HAP-1 (cell line): ENCODE measurements around the gene CAMTA1.

ENCODE experiments used
- DNase-seq, 2 experiments: peaks; one replicate each; pipeline ENCODE4 v3.0.0-alpha.2; 2016 to 2020; ENCODE audit warnings: low spot score in 2 of 2
- H3K27me3 ChIP-seq: fragments of 250-450 bp; sonication (Bioruptor Pico); 2 replicates; pipeline ENCODE4 v1.5.1; 2020; ENCODE audit warnings: low read depth, mild to moderate bottlenecking, moderate library complexity
- H3K36me3 ChIP-seq: fragments of 250-450 bp; sonication (Bioruptor Pico); replicated peaks from 2 replicates; pipeline ENCODE4 v1.5.1; 2020; ENCODE audit warnings: mild to moderate bottlenecking
- H3K4me1 ChIP-seq: fragments of 250-450 bp; sonication (Bioruptor Pico); 2 replicates; pipeline ENCODE4 v1.5.1; 2020; ENCODE audit warnings: mild to moderate bottlenecking
- H3K4me3 ChIP-seq: fragments of 250-450 bp; sonication (Bioruptor Pico); 2 replicates; pipeline ENCODE4 v1.5.1; 2020; ENCODE audit warnings: mild to moderate bottlenecking, moderate library complexity
- H3K9me3 ChIP-seq: fragments of 250-450 bp; sonication (Bioruptor Pico); 2 replicates; pipeline ENCODE4 v1.5.1; 2020; ENCODE audit warnings: mild to moderate bottlenecking, moderate library complexity
- in situ Hi-C: fragments of 300-500 bp; cut with MboI; formaldehyde crosslinking; loops from 3 replicates; pipeline ENCODE4 v1.14.3; 2020; ENCODE audit warnings: low sequenced_read_pairs, inconsistent platforms, mixed read lengths

The CAMTA1 gene

DNA sequence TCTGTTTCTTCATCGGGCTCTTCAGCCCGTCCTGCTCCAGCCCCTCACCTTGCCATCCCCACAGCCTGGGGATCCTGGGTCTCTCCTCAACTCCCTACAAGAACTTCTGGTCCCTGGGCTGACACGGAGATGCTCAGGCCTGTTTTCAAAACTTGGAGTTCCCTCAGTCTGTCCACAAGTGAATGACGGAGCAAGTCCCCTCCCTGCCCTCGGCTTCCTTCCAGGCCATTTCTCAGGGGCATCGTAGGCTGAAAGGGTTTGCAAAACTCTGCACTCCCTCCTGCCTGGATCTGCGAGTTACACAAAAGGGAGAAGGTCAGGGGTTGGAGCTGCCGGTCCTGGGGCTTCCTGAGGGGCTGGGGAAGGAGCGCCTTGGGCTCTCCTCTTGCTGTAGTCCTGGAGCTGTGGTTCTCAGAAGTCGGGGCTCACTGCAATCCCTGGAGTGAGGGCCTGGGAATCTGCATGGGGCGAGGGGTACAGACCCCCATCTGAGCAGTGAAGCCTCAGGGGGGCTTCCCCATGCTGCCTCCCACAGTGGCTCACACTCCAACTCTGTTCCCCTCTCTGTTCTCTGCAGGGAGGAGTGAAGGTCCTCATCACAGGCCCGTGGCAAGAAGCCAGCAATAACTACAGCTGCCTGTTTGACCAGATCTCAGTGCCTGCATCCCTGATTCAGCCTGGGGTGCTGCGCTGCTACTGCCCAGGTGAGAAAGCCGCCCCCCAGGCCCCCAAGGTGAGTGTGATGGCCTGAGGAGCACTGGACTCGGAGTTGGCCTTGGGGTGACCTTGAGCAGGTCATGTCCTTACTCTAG lies 885.3 kb downstream of the CAMTA1 start:
- no peaks in the 10 kb centered on the region for H3K9me3 ChIP-seq
- no peaks in the 10 kb centered on the region for H3K36me3 ChIP-seq
- H3K4me3 ChIP-seq: no peak overlapping the region
- H3K27me3 ChIP-seq: 0 out of 2 replicates have a peak, but pooled peaks cover 5% of the 10 kb centered on the region
- no peak for DNase-seq
- H3K4me1 ChIP-seq: no peaks in the 10 kb centered on the region; the same call in none of the 2 replicates
- in situ Hi-C loops: loop anchor here (5.0 to 25.0 kb wide), 3 partner anchors 82 to 642 kb away; partner anchors contain the start of gene SLC45A1

- in situ Hi-C loops: loop anchor here (5.0 to 25.0 kb wide), 3 partner anchors 81 to 641 kb away; partner anchors contain the start of gene SLC45A1
- Histone ChIP-seq H3K9me3 (no peaks in the 10 kb centered on the region), H3K4me1 (no peaks in the 10 kb centered on the region; the same call in none of the 2 replicates), H3K27me3 (0 out of 2 replicates have a peak, but pooled peaks cover 7% of the 10 kb centered on the region), H3K36me3 (no peaks in the 10 kb centered on the region), H3K4me3 (no peak overlapping the region)
- no peak for DNase-seq
Observed at GRCh38 chr1:7671146-7671465, 885.9 kb downstream of the CAMTA1 start.

GRCh38 chr1:7671676-7672075 lies 886.4 kb downstream of the CAMTA1 start:
- Histone ChIP-seq H3K27me3 (0 out of 2 replicates have a peak, but pooled peaks cover 7% of the 10 kb centered on the region), H3K4me1 (no peaks in the 10 kb centered on the region; the same call in none of the 2 replicates), H3K4me3 (no peak overlapping the region), H3K36me3 (no peaks in the 10 kb centered on the region), H3K9me3 (no peaks in the 10 kb centered on the region)
- no peak for DNase-seq
- in situ Hi-C loops: loop anchor here (5.0 to 25.0 kb wide), 3 partner anchors 81 to 641 kb away; partner anchors contain the start of gene SLC45A1

- no peak for DNase-seq
- Histone ChIP-seq H3K9me3 (no peaks in the 10 kb centered on the region), H3K27me3 (0 out of 2 replicates have a peak, but pooled peaks cover 7% of the 10 kb centered on the region), H3K4me3 (no peak overlapping the region), H3K36me3 (no peaks in the 10 kb centered on the region), H3K4me1 (no peaks in the 10 kb centered on the region; the same call in 1 of the 2 replicates)
- in situ Hi-C loops: loop anchor here (5.0 to 25.0 kb wide), 3 partner anchors 79 to 639 kb away; partner anchors contain the start of gene SLC45A1
Observed at GRCh38 chr1:7672864-7673263, 887.6 kb downstream of the CAMTA1 start.

DNA sequence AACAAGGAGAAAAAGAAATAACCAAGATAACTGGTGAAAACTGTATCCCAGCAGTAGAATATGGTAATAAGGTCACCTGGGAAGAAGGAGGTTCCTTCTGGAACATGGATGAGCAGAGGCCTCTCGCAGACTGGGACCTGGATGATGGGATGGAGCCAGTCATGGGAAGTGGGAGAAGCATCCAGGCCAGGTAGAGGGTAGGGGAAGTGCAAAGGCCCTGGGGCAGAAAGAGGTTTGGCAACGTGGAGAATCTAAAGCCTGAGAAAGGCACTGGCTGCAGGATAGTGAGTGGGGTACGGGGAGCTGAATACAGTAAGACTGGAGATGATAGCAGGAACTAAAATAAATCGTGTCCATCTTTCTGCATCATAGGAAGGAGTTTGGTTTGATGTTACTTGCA lies 889.7 kb downstream of the CAMTA1 start:
- in situ Hi-C loops: loop anchor here (5.0 to 25.0 kb wide), 3 partner anchors 77 to 637 kb away; partner anchors contain the start of gene SLC45A1
- H3K27me3 ChIP-seq: 0 out of 2 replicates have a peak, but pooled peaks cover 7% of the 10 kb centered on the region
- H3K4me1 ChIP-seq: no peaks in the 10 kb centered on the region; the same call in 1 of the 2 replicates
- H3K4me3 ChIP-seq: no peak overlapping the region
- no peaks in the 10 kb centered on the region for H3K36me3 ChIP-seq
- DNase-seq: no peak
- no peaks in the 10 kb centered on the region for H3K9me3 ChIP-seq

- H3K9me3 ChIP-seq: no peaks in the 10 kb centered on the region
- no peaks in the 10 kb centered on the region; the same call in 1 of the 2 replicates for H3K4me1 ChIP-seq
- in situ Hi-C loops: no loop called here
- H3K4me3 ChIP-seq: no peak overlapping the region
- DNase-seq: no peak
- no peaks in the 10 kb centered on the region for H3K36me3 ChIP-seq
- H3K27me3 ChIP-seq: 0 out of 2 replicates have a peak, but pooled peaks cover 7% of the 10 kb centered on the region
Observed at GRCh38 chr1:7675431-7676273, 890.4 kb downstream of the CAMTA1 start.

DNA sequence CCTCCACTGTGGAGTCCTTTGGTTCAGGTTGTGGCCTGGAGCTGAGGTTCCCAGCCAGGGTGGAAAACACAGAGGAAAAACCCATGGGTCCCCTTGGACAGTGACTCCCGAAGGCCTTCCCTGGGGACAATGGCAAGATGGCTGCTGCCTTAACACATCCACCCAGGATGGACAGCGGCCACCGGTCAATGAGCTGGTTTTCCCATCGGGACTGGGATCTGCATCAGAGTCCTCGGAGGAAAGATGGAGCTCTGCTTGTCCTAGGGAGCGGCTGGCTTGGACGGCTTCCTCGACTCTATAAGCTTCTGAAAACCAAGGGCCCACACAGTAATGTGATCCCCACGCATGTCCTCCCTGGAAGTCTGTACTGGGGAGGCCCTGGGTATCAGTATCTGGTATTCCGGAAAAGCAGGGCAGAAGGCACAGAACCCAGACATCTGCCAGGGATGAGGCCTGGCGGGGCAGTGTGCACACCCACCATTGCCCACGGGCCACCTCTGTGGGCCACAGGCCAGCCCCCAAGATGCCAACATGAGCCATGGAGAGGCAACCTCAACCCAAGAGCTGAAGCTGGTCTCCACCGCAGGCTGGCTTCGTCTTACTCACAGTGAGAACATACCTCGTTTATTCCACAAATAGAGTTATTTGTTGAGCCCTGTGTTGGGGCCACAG lies 891.2 kb downstream of the CAMTA1 start:
- no peaks in the 10 kb centered on the region; the same call in 1 of the 2 replicates for H3K4me1 ChIP-seq
- no peaks in the 10 kb centered on the region for H3K9me3 ChIP-seq
- no peak overlapping the region for H3K4me3 ChIP-seq
- H3K27me3 ChIP-seq: 0 out of 2 replicates have a peak, but pooled peaks cover 7% of the 10 kb centered on the region
- H3K36me3 ChIP-seq: no peaks in the 10 kb centered on the region
- in situ Hi-C loops: no loop called here
- DNase-seq: no peak

- Histone ChIP-seq H3K4me1 (no peaks in the 10 kb centered on the region; the same call in 1 of the 2 replicates), H3K9me3 (no peaks in the 10 kb centered on the region), H3K27me3 (0 out of 2 replicates have a peak, but pooled peaks cover 7% of the 10 kb centered on the region), H3K36me3 (no peaks in the 10 kb centered on the region), H3K4me3 (no peak overlapping the region)
- DNase-seq: no peak
- in situ Hi-C loops: no loop called here
Observed at GRCh38 chr1:7677111-7677510, 891.9 kb downstream of the CAMTA1 start.

GRCh38 chr1:7677815-7678214 lies 892.6 kb downstream of the CAMTA1 start:
- Histone ChIP-seq H3K4me3 (no peak overlapping the region), H3K9me3 (no peaks in the 10 kb centered on the region), H3K4me1 (no peaks in the 10 kb centered on the region; the same call in 1 of the 2 replicates), H3K27me3 (0 out of 2 replicates have a peak, but pooled peaks cover 7% of the 10 kb centered on the region), H3K36me3 (no peaks in the 10 kb centered on the region)
- no peak for DNase-seq
- in situ Hi-C loops: no loop called here

DNA sequence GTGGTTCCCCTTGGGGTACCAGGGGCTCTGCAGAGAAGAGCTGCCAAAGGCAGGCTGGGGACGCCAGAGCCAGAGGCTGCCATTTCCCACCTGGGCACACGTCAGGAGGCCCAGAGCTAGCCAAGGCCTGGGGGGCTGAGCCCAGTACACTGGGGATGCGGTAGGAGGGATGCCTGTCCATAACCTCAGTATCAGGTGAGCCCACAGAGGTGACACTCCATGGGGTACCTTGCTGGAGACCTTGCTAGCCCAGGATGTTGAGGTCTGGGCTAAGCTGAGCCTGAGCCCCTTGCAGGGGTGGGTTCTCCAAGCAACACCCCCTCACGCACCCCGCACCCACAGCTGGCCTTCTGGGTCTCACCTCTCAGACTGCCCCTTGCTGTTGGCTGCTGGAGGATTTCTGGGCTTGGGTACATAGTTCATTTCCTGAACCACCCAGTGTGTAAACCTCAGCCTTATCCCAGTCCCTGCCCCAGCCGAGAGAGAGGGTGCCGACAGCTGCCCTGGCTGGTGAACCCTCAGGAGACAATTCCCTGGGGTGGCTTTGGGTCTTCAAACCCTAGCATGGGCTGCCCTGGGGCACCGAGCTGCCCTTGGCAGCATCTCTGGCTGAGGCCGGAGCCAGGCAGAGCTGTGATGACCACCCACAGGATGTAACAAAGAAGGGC lies 893.4 kb downstream of the CAMTA1 start:
- in situ Hi-C loops: no loop called here
- Histone ChIP-seq H3K4me1 (no peaks in the 10 kb centered on the region; the same call in 1 of the 2 replicates), H3K27me3 (0 out of 2 replicates have a peak, but pooled peaks cover 7% of the 10 kb centered on the region), H3K9me3 (no peaks in the 10 kb centered on the region), H3K36me3 (no peaks in the 10 kb centered on the region), H3K4me3 (no peak overlapping the region)
- DNase-seq: no peak

- in situ Hi-C loops: no loop called here
- Histone ChIP-seq H3K4me3 (no peak overlapping the region), H3K27me3 (0 out of 2 replicates have a peak, but pooled peaks cover 7% of the 10 kb centered on the region)
Observed at GRCh38 chr1:7679159-7679872, 894.1 kb downstream of the CAMTA1 start.

DNA sequence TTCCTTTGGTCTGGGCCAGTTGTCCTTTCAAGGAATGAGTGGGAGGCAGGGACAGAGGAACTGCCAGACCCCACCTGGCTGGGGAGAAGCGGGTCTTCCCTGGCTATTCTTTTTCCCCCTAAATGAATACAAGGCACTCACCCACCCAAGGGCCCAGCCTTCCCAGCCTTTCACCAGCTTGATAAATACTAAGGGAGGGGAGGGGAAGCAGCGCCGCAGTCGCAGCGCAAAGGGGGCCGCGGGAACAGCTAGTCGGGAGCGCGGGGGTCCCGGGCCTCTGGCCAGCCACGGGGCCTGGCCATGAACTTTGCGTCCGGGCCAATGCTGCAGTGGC lies 894.6 kb downstream of the CAMTA1 start:
- DNase-seq: no peak
- 0 out of 2 replicates have a peak, but pooled peaks cover 9% of the 10 kb centered on the region for H3K27me3 ChIP-seq
- no peaks in the 10 kb centered on the region for H3K36me3 ChIP-seq
- H3K4me3 ChIP-seq: peak overlapping the region; percentile 34
- in situ Hi-C loops: no loop called here
- no peaks in the 10 kb centered on the region for H3K9me3 ChIP-seq
- H3K4me1 ChIP-seq: no peaks in the 10 kb centered on the region; the same call in 1 of the 2 replicates

More at GRCh38 chr1:7679159-7679872, 894.1 kb downstream of the CAMTA1 start:
- H3K36me3 ChIP-seq: no peaks in the 10 kb centered on the region
- DNase-seq: no peak
- no peaks in the 10 kb centered on the region; the same call in 1 of the 2 replicates for H3K4me1 ChIP-seq
- no peaks in the 10 kb centered on the region for H3K9me3 ChIP-seq
